Measurements from ENCODE around the gene LIME1. TPM values are rescaled to one million over a fixed set of nuclear protein-coding genes. Genes with fewer than 3 reads are reported as not detected.

The LIME1 gene
- total RNA-seq, 2 experiments from 2014 or later: 75.6 to 76.4 TPM

DNA sequence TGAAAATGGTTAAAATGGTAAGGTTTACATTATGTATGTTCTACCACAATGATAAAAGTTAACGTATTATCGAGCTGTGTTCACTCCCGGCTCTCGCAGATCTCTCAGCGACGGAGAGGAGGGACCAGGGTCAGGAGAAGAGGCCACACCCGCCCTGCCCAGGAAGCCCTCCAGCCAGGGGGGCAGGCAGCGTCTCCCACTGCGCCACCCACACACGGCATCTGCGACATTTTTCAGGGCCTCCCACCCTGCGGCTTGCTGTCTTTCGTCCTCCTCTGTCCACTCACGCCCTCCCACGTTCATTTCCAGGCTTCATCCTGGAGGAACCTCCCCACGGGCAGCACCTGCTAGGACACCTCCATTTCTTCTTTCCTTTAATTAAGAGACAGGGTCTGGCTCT lies 51.3 kb downstream of the LIME1 start:
- Histone ChIP-seq H3K4me2 (ENCODE audit: low read length) (peak overlapping the region; percentile 50; the same call in 1 of the 2 replicates), H3K9me2 (ENCODE audit: insufficient read depth, low read length) (no peaks in the 10 kb centered on the region), H3K4me1 (ENCODE audit: insufficient read depth, low read length, poor library complexity, severe bottlenecking) (peaks cover 25% of the 10 kb centered on the region), H3K36me3 (ENCODE audit: insufficient read depth, low read length) (no peaks in the 10 kb centered on the region), H3K27ac (ENCODE audit: low read depth, low read length, poor library complexity, severe bottlenecking) (peak overlapping the region; percentile 21), H3K79me2 (ENCODE audit: insufficient read depth, low read depth, low read length) (no peaks in the 10 kb centered on the region), H2AFZ (ENCODE audit: low read length) (peak overlapping the region; percentile 59; the same call in 1 of the 2 replicates), H3K9me3 (ENCODE audit: low read length) (no peaks in the 10 kb centered on the region), H3K4me3 (ENCODE audit: low read depth, low read length, poor library complexity, severe bottlenecking) (no peak overlapping the region), H4K20me1 (ENCODE audit: insufficient read depth, low read length) (no peaks in the 10 kb centered on the region)
- no peak for DNase-seq (ENCODE audit: low spot score)
- ChIA-PET CTCF (ENCODE audit: unreplicated experiment) (interaction anchor here (0.6 to 1.0 kb wide), 2 partner anchors 80 to 249 kb away, joined by 3 to 10 read pairs; partner anchors contain the start of genes ARFRP1 and ZGPAT), POLR2A (no interaction called here)
- TF ChIP-seq, protein P1, sequence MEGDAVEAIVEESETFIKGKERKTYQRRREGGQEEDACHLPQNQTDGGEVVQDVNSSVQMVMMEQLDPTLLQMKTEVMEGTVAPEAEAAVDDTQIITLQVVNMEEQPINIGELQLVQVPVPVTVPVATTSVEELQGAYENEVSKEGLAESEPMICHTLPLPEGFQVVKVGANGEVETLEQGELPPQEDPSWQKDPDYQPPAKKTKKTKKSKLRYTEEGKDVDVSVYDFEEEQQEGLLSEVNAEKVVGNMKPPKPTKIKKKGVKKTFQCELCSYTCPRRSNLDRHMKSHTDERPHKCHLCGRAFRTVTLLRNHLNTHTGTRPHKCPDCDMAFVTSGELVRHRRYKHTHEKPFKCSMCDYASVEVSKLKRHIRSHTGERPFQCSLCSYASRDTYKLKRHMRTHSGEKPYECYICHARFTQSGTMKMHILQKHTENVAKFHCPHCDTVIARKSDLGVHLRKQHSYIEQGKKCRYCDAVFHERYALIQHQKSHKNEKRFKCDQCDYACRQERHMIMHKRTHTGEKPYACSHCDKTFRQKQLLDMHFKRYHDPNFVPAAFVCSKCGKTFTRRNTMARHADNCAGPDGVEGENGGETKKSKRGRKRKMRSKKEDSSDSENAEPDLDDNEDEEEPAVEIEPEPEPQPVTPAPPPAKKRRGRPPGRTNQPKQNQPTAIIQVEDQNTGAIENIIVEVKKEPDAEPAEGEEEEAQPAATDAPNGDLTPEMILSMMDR (conservative IDR thresholded peaks at IDR 0.05; ENCODE audit: low read length): no peak
- TF ChIP-seq EZH2phosphoT487 (IDR thresholded peaks at IDR 0.05; ENCODE audit: borderline replicate concordance, low read depth, low read length): no peak
- intact Hi-C loops (cut with micrococcal nuclease; ENCODE audit: unreplicated experiment): loop anchor here (2.0 to 5.0 kb wide), 3 partner anchors 77 to 187 kb away; partner anchors contain the start of genes ARFRP1, TPD52L2 and ZGPAT
- BruUV-seq (replicated peaks): no TSS peak

Small RNAs within 50 kb of the gene (small RNA-seq; reads per million reads assigned to genes)
- not detected for gene LIME1
- gene TNFRSF6B: not detected

Other genes starting within 250 kb of the LIME1 start
- gene EEF1A2, start 237.6 kb upstream of the LIME1 start, total RNA-seq (2014; rRNA removed; shearing (Covaris generic)): 0.22 and 0.36 TPM in 2 replicates
- gene EEF1A2, start 237.6 kb upstream of the LIME1 start, total RNA-seq (2022): 0.92 TPM in 1 of 2 replicates, not detected in the other
- 16.5 and 34.9 TPM in 2 replicates for gene PPDPF, start 215.9 kb upstream of the LIME1 start, total RNA-seq (2014; rRNA removed; shearing (Covaris generic))
- 117 and 126 TPM in 2 replicates for gene PPDPF, start 215.9 kb upstream of the LIME1 start, total RNA-seq (2022)
- gene PTK6, start 199.3 kb upstream of the LIME1 start, total RNA-seq (2014; rRNA removed; shearing (Covaris generic)): 0.05 and 0.13 TPM in 2 replicates
- 1.8 and 2.0 TPM in 2 replicates for gene PTK6, start 199.3 kb upstream of the LIME1 start, total RNA-seq (2022)
- gene SRMS, start 188.9 kb upstream of the LIME1 start, total RNA-seq (2014; rRNA removed; shearing (Covaris generic)): not detected in 2 replicates
- 0.42 TPM in 1 of 2 replicates, not detected in the other for gene SRMS, start 188.9 kb upstream of the LIME1 start, total RNA-seq (2022)
- 0.15 and 0.41 TPM in 2 replicates for gene FNDC11, start 182.5 kb upstream of the LIME1 start, total RNA-seq (2014; rRNA removed; shearing (Covaris generic))
- gene FNDC11, start 182.5 kb upstream of the LIME1 start, total RNA-seq (2022): 2.1 and 3.0 TPM in 2 replicates
- gene HELZ2, start 162.4 kb upstream of the LIME1 start, total RNA-seq (2014; rRNA removed; shearing (Covaris generic)): 3.6 and 6.5 TPM in 2 replicates
- gene HELZ2, start 162.4 kb upstream of the LIME1 start, total RNA-seq (2022): 8.3 and 8.6 TPM in 2 replicates
- gene GMEB2, start 109.6 kb upstream of the LIME1 start, total RNA-seq (2014; rRNA removed; shearing (Covaris generic)): 14.3 and 15.6 TPM in 2 replicates
- gene GMEB2, start 109.6 kb upstream of the LIME1 start, total RNA-seq (2022): 15.0 and 15.6 TPM in 2 replicates
- 4.0 and 6.7 TPM in 2 replicates for gene STMN3, start 83.2 kb upstream of the LIME1 start, total RNA-seq (2014; rRNA removed; shearing (Covaris generic))
- gene STMN3, start 83.2 kb upstream of the LIME1 start, total RNA-seq (2022): 6.7 and 7.5 TPM in 2 replicates
- gene RTEL1, start 78.4 kb upstream of the LIME1 start, total RNA-seq (2014; rRNA removed; shearing (Covaris generic)): 20.0 and 22.5 TPM in 2 replicates
- 47.2 and 55.0 TPM in 2 replicates for gene RTEL1, start 78.4 kb upstream of the LIME1 start, total RNA-seq (2022)
- gene TNFRSF6B, start 40.0 kb upstream of the LIME1 start, total RNA-seq (2014; rRNA removed; shearing (Covaris generic)): 1.4 and 6.6 TPM in 2 replicates
- 1.0 TPM in 1 of 2 replicates, not detected in the other for gene TNFRSF6B, start 40.0 kb upstream of the LIME1 start, total RNA-seq (2022)
- gene ARFRP1, start 28.7 kb upstream of the LIME1 start, total RNA-seq (2014; rRNA removed; shearing (Covaris generic)): 47.9 and 53.3 TPM in 2 replicates
- gene ARFRP1, start 28.7 kb upstream of the LIME1 start, total RNA-seq (2022): 82.1 and 85.6 TPM in 2 replicates
- gene ZGPAT, start 28.6 kb upstream of the LIME1 start, total RNA-seq (2014; rRNA removed; shearing (Covaris generic)): 43.1 and 43.9 TPM in 2 replicates
- 50.8 and 55.4 TPM in 2 replicates for gene ZGPAT, start 28.6 kb upstream of the LIME1 start, total RNA-seq (2022)
- 69.8 and 77.9 TPM in 2 replicates for gene SLC2A4RG, start 3.1 kb downstream of the LIME1 start, total RNA-seq (2014; rRNA removed; shearing (Covaris generic))
- gene SLC2A4RG, start 3.1 kb downstream of the LIME1 start, total RNA-seq (2022): 110 and 113 TPM in 2 replicates
- 0.57 and 1.3 TPM in 2 replicates for gene ZBTB46, start 94.6 kb downstream of the LIME1 start, total RNA-seq (2014; rRNA removed; shearing (Covaris generic))
- 0.67 and 1.1 TPM in 2 replicates for gene ZBTB46, start 94.6 kb downstream of the LIME1 start, total RNA-seq (2022)
- not detected in 2 replicates for gene ABHD16B, start 124.8 kb downstream of the LIME1 start, total RNA-seq (2014; rRNA removed; shearing (Covaris generic))
- 0.29 TPM in 1 of 2 replicates, not detected in the other for gene ABHD16B, start 124.8 kb downstream of the LIME1 start, total RNA-seq (2022)
- gene TPD52L2, start 128.6 kb downstream of the LIME1 start, total RNA-seq (2014; rRNA removed; shearing (Covaris generic)): 27.2 and 28.6 TPM in 2 replicates
- gene TPD52L2, start 128.6 kb downstream of the LIME1 start, total RNA-seq (2022): 47.0 and 51.0 TPM in 2 replicates
- gene DNAJC5, start 158.5 kb downstream of the LIME1 start, total RNA-seq (2014; rRNA removed; shearing (Covaris generic)): 23.5 and 27.7 TPM in 2 replicates
- gene DNAJC5, start 158.5 kb downstream of the LIME1 start, total RNA-seq (2022): 24.1 and 27.5 TPM in 2 replicates
- 19.8 and 25.6 TPM in 2 replicates for gene UCKL1, start 219.8 kb downstream of the LIME1 start, total RNA-seq (2014; rRNA removed; shearing (Covaris generic))
- 42.6 and 43.0 TPM in 2 replicates for gene UCKL1, start 219.8 kb downstream of the LIME1 start, total RNA-seq (2022)
- 5.6 and 7.2 TPM in 2 replicates for gene ZNF512B, start 233.3 kb downstream of the LIME1 start, total RNA-seq (2014; rRNA removed; shearing (Covaris generic))
- 13.6 and 14.3 TPM in 2 replicates for gene ZNF512B, start 233.3 kb downstream of the LIME1 start, total RNA-seq (2022)
- gene SAMD10, start 243.0 kb downstream of the LIME1 start, total RNA-seq (2014; rRNA removed; shearing (Covaris generic)): 3.1 and 12.0 TPM in 2 replicates
- gene SAMD10, start 243.0 kb downstream of the LIME1 start, total RNA-seq (2022): 11.9 and 13.3 TPM in 2 replicates
- gene PRPF6, start 244.5 kb downstream of the LIME1 start, total RNA-seq (2014; rRNA removed; shearing (Covaris generic)): 45.1 and 61.5 TPM in 2 replicates
- 70.4 and 73.7 TPM in 2 replicates for gene PRPF6, start 244.5 kb downstream of the LIME1 start, total RNA-seq (2022)

Measured in OCI-LY7 (cell line).